GM18499 (cell line): ENCODE results near the gene PIAS2.
"Not testable (repeated sequence)": the region's sequence is repeated elsewhere in the genome, so short reads cannot be mapped to it uniquely, and the experiment has no call there.

Source experiments
- ATAC-seq: cut with Tn5 transposase; IDR thresholded peaks from one replicate; pipeline ENCODE4 v1.9.1; 2021; ENCODE audit warnings: moderate number of reproducible peaks; ENCODE audit not compliant: insufficient read depth, unreplicated experiment

PIAS2 gene

DNA sequence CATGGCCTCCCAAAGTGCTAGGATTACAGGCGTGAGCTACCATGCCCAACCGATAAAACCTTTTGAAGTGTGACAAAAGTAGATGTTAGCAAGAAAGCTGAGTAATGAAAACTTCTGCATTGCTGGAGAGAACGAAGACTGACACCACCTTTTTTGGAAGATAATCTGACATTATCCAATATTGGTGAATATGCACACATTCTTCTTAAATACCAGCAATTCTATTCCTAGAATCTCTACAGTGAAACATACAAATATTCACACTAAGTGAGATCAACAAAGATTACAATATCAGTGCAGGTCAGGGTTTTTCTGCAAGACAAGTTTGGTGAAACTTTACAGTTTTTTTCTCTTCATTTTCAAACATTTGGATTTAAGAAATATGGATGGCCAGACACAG lies 7.8 kb downstream of the PIAS2 start:
- no peak for ATAC-seq

DNA sequence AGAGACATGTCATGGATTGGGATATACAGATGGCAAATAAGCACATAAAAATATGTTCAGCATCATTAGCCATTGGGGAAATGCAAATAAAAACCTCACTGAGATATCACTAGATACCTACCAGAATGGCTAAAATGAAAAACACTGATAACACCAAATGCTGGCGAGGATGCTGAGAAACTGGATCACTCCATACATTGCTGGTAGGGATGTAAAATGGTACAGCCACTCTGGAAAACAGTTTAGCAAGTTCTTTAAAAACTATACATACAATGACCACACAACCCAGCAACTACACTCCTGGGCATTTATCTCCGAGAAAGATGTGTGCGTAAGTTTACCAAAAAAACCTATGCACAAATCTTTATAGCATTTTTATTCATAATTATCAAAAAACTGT lies 13.9 kb downstream of the PIAS2 start:
- ATAC-seq = no peak

DNA sequence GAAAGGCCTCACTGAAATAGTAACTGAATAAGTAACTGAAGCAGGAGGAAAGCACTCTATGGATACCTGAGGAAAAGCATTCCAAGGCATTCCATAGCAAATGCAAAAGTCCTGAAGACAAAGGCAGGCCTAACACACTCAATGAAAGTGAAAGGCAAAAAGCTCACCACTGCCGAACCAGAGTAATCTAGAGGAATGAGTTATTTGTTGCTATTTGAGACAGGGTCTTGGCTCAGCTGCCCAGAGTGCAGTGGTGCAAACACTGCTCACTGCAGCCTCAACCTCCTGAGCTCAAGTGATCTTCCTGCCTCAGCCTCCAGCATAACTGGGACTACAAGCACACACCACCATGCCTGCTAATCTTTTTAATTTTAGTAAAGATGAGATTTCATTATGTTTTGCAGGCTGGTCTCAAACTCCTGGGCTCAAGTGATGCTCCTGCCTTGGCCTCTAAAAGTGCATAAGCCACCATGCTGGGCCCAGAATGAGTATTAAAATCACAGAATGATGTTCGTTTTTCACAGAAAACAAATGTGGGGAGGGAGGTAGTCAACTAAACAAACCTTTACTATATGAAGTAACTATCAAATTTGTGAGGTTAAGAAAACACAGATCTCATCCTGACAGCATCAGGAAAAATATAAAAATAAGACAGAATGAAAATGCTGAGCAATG lies 17.9 kb downstream of the PIAS2 start:
- ATAC-seq = no peak

DNA sequence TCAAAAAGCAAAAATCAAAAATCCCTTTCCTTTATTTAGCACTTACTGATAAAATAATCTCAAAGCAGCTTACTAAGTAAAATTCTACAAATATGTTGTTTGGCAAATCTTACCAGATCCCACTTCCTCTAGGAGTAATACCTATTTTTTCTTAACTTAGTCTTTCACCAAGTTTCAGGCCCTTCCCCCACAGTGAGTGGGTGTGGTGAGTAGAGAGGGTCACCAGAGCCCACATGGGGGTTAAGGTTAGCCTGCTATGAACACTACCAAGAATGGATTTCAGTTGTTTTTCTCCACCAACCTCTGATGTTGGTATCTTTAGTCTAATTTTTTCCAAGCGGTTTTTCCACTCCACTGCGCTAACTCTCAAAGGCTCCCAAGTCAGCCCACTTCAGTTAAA lies 23.2 kb downstream of the PIAS2 start:
- ATAC-seq = no peak

DNA sequence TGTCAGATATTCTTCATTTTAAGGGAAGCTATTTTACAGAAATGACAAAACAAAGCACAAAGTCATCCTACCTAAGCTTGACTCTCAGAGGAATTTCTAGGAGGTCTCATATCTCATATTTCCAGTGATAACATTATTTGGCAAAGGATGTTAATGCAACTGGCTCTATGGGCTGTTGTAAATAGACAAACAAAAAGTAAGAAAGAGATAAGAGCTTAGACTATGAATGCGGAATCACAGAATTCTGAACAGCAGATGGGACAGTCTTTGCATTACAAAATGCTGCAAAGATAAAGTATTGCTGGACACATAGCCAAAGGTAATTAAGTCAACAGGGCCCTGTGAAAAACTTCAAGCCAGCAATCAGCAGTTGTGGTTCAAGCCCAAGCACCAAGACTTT lies 23.9 kb downstream of the PIAS2 start:
- no peak for ATAC-seq

DNA sequence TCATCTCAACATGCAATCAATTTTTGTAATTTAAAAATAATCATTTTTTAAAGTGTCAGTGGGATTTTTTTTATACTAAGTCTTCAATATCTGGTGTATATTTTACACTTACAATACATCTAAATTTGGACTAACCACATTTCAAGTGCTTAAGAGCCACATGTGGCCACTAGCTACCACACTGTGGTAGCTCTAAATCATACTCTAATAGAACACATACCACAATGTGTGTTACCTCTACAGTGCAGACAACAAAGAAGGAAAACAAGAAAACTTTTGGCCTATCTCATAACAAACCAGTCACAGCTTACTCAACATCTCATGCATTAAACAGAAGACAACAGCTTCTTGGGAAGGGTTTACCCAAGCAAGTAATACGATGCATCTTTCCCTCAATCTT lies 24.5 kb downstream of the PIAS2 start:
- ATAC-seq = peak; percentile 47

DNA sequence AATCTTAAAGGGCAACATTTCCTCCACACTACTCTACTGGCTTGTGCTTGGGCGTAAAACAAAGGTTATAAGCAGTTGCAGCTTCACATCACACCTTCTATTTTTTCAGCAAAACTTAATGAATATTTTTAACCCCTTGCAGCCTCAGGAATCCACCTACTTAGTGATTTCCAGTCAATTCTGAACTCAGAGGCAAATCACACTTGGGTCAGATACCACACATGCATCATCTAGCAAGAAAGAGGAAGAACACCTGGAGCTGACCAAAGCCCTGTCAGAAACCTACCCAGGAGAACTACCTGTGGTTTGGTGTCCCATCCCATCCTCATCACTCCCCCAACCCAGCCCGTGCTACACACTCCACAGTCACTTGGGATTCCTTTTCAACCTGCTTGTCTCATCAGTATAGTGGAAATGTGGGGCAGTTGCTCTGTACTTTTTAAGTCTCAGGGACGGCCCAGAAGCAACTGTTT lies 25.5 kb downstream of the PIAS2 start:
- ATAC-seq = peak; percentile 81

DNA sequence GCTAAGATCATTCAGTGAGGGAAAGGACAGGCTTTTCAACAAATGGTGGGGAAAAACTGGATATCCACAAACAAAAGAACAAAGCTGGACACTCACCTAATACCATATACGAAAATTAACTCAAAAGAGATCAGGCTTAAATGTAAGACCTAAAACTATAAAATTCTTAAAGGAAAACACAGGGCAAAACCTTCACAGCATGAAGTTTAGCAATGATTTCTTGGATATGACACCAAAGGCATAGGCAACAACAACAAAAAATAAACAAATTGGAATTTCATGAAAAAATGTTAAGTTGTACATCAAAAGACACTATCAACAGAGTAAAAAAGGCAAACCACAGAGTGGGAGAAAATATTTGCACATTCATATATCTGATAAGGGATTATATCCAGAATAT lies 28.3 kb downstream of the PIAS2 start:
- no peak for ATAC-seq

DNA sequence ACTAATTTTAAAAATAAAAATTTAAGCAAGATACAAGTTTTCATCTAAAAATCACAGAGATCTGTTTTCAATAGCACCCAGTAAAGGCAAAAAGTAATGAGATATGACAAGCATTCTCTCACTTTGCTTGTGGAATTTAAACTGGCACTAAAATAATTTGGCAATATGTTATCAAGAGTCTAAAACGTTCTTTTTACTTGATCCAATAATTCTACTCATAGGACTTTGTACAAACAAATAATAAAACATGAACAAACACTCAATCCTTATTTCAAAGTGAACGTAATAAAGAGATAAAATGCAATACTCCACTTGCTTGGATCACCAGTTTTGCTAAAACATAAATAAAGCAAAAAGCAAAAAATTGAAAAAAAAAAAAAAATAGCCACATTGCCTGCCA lies 30.4 kb downstream of the PIAS2 start:
- no peak for ATAC-seq

DNA sequence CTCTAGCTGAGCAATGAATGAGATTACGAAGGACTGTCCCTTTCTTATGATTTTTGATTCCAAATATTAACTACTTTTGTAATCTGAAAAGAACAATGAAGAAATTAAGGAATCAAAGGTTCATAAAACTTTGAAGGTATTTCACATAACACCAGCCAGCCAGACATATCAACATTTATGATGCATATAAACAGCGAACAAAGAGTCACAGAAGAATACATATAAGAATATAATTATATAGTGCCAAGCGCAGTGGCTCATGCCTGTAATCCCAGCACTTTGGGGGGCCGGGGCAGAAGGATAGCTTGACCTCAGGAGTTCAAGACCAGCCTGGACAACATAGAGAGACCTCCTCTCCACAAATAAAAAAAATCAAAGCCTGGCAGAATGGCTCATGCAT lies 34.1 kb downstream of the PIAS2 start:
- no peak for ATAC-seq

DNA sequence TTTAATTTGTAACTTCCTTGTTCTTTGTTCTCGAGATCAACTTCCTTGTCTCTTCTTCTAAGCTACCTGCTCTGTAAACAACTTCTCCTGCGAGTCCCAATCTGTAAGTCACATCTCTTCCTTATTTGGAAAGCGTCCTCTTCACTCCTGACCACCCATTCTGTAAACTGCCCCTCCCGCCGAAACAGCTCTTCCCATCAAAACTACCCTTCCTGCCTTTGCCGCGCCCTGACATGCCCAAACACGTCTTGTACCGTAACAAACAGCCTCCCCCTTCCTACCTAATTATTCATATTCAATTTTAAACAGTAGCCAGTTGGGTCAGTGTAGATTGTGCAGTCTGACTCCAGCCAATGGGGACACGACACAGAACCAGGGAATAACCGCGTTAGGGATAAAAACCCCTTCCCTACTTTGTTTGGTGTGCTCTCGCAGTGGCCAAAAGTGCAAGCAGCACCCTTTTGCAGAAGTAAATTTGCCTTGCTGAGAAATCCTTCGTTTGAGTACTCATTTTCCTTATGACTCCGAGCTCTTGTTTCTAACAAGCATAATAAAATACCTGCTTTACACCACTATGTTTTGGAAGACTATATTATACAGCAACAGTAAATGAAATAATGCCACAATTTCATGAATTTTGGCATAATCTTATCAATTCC lies 39.8 kb downstream of the PIAS2 start:
- no peak for ATAC-seq

DNA sequence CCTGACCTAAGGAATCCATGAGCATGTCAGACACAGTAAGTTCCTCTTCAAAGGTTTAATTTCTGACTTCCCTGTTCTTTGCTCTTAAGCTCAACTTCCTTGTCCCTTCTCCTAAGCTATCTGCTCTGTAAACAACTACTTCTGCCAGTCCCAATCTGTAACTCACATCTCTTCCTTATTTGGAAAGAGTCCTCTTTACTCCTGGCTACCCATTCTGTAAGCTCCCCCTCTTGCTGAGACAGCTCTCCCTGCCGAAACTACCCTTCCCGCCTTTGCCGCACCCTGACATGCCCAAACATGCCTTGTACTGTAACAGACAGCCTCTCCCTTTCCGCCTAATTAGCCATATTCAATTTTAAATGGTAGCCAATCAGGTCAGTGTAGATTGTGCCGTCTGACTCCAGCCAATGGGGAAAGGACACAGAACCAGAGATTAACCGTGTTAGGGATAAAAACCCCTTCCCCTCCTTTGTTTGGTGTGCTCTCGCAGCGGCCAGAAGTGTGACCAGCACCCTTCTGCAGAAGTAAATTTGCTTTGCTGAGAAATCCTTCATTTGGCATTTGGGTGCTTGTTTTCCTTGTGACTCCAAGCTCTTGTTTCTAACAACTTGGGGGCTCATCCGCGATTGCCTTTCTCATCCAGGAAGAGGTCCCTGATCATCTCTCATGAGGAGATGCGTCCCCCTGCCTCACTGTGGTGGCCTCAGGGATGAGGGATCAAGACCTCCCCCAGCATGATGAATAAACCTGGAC lies 49.0 kb downstream of the PIAS2 start:
- no peak for ATAC-seq

DNA sequence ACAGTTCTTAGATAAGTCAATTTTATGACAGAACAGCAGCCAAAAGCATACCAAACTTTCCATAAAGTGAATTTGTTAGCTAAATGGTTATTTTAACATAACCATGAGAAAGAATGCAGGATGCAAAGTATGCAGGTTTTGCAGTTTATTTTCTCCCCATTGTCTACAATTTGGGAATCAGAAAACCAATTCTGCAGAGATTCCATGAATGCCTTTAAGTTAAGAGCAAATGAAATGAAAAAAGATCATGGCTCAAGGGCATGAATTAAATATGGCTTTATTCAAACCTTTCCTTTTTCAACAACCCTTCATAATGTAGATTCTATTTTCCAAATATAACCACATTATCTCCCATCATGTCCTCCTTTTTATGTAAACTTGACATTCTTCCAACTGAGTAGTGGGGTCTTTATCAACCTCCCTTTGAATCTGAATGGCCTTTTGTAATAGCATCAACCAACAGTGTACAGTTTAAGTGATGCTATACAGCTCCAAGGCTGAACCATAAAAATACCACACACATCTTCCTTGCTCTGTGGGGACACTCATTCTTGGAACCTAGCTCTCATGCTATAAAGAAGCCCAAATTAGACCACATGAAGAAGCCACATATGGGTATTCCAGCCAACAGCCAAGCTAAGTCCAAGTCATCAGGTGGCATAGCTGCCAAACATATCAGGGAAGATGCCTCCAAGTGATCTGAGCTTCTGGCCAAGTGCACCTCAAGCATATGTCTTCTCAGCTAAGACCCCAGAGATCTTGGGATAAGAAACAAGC lies 49.8 kb downstream of the PIAS2 start:
- ATAC-seq = no peak

DNA sequence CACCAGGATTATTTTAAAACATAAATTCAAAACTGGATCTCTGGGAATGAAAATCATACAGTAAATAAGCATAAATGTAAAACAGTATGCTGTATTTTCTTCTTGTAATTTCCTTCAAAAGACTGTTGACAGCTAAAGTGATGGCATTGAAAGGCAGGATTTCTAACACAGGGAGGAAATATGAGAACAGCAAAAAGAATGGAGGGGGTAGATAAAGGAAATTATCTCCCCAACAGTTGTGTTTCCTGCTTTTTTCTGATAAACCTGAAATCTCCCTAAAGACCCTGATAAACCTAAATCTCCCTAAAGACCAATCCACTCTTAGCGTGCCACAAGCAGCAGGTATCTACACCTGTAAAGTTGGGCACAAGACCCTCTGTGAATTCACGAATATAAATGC lies 50.8 kb downstream of the PIAS2 start:
- no peak for ATAC-seq

DNA sequence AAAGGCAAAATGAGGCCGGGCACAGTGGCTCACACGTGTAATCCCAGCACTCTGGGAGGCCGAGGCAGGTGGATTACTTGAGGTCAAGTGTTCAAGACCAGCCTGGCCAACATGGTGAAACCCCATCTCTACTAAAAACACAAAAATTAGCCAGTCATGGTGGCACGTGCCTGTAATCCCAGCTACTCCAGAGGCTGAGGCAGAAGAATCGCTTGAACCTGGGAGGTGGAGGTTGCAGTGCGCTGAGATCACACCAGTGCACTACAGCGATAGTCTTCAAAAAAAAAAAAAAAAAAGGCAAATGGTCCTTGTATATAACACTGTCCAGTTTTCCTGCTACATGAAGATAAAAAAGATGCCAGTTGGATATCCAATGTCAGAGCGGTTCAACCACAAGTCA lies 52.1 kb downstream of the PIAS2 start:
- ATAC-seq = not testable (repeated sequence)

DNA sequence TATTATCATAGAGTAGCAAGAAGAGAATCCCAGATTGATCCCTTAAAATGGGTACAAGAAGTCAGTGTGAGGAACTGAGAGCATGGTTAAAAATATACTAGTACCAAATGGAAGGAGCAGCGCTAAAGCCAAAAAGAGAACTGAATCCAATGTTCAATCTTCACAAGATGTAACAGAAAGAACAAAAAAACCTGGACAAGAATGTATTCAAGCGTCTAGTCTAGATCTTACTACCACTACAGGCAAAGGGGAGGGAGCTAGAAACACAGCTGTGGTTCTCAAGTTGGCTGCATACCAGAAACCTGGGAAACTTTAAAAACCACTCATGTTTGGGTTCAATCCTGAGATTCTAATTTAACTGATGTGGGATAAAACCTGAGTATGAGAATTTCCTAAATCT lies 57.5 kb downstream of the PIAS2 start:
- ATAC-seq = no peak

DNA sequence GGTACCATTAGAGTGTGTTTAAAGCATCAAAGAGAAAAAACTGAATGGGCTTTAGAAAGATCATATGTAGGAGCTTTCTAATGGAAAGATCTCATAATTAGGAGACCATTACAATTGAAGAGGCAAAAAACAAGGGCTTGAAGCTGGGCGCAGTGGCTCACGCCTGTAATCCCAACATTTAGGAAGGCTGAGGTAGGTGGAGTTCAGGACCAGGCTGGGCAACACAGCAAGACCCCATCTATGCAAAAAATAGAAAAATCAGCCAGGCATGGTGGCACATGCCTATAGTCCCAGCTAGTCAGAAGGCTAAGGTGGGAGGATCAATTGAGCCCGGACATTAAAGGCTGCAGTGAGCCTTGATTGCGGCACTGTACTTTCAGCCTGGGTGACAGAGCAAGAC lies 59.0 kb downstream of the PIAS2 start:
- no peak for ATAC-seq

DNA sequence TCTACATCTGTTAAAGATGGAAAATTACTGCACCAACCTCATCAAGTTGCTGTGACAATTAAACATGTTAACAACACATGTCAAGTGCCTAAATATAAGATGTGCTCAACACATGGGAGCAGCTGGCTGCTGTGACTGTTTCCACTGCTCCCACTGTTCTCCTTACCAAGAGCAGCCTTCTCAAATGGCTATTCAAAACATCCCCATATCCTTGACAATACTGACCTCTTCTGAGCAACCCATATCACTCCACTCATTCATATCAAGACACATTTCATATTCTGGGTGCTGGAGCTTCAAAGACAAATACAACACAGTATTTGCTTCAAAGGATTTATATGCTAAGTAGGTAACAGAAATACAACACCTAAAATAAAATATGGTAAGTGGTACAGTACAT lies 60.3 kb downstream of the PIAS2 start:
- no peak for ATAC-seq

DNA sequence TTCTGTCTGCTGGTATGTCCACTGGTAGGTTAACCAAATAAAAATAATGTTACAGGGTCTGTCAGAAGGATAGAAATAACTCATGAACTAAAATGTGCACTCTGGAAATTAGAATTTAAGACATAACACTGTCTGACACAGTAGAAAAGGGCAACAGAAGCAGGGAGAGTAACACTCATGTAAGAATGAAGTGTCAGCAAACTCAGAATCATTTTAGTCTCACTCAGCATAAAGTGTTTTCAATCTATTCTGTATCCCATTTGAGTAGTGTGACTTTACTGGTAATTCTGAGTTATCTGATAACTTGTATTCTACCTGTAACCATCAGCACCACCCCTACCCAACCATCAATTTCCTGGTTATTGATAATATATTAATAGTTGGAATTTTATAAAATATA lies 68.3 kb downstream of the PIAS2 start:
- ATAC-seq = no peak

DNA sequence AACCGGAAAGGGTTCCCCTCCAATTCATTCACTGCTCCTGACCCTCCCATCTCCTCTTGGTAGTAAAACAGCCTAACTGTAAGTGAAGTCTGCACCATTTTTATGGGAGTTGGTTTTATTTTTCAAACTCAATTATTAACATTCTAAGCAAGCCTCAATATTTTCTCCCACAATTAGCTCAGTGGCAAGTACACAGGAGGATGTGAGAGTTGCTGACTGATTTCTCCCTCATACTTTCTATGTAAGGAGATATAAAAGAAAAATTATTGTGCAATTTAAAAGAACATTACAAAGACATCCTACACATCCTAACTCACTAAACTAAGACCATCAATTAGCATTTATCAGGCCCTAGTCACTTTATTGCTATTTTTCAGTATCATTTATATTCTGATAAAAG lies 73.9 kb downstream of the PIAS2 start:
- no peak for ATAC-seq

DNA sequence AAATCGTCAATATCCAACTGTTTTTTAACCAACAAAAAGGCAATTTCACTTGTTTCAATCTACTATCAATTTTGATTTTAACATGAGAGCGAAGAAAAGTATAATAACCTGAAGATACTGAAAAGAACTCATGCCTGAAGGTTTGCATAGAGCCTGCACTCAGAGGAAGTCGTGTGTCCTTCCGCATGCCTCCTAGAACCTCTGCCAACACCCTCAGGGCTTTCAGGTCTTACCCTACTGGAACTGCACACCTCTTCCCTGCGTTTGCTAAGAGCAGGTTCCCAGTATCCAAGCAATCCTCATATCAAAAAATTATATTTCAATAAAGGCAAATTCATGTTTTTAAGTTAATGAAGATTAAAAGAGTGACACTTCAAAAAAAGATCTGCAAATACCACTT lies 74.7 kb downstream of the PIAS2 start:
- ATAC-seq = no peak
